Measurements from ENCODE around the gene CUL2. TPM values are rescaled to one million over a fixed set of nuclear protein-coding genes. Genes with fewer than 3 reads are reported as not detected.

CUL2 gene
- total RNA-seq, 1 experiment from 2014 or later = 68.0 TPM

- no peak overlapping the region for H3K4me3 Mint-ChIP-seq (ENCODE audit: unreplicated experiment)
- Histone ChIP-seq H3K4me1 (no peaks in the 10 kb centered on the region), H3K9me3 (no peaks in the 10 kb centered on the region), H3K27me3 (replicated peaks; ENCODE audit: control insufficient read depth, insufficient read depth, low read length) (no peaks in the 10 kb centered on the region), H3K4me3 (ENCODE audit: low read depth, low read length) (no peak overlapping the region), H3K36me3 (ENCODE audit: control insufficient read depth, insufficient read depth, low read length) (no peaks in the 10 kb centered on the region)
- no TSS peak for BruUV-seq (replicated peaks)
- intact Hi-C loops (cut with micrococcal nuclease; ENCODE audit: unreplicated experiment) = no loop called here
- H3K36me3 Mint-ChIP-seq (ENCODE audit: insufficient read depth, unreplicated experiment) = no peaks in the 10 kb centered on the region
- no peaks in the 10 kb centered on the region for H3K27me3 Mint-ChIP-seq (ENCODE audit: insufficient read depth, unreplicated experiment)
- no peaks in the 10 kb centered on the region for H3K9me3 Mint-ChIP-seq (ENCODE audit: unreplicated experiment)
- ChIA-PET POLR2A (no interaction called here), CTCF (interaction anchor here (0.6 to 1.5 kb wide), 2 partner anchors 30 to 111 kb away, joined by 4 to 5 read pairs; no protein-coding TSS in a partner anchor)
- no peak overlapping the region for H3K27ac Mint-ChIP-seq (ENCODE audit: unreplicated experiment)
- no peak for TF ChIP-seq CTCF (IDR thresholded peaks at IDR 0.05; ENCODE audit: insufficient read depth in 1 of 2, low read depth in 1 of 2, low read length in 1 of 2, severe bottlenecking in 1 of 2, unreplicated experiment in 1 of 2)
- DNase-seq = no peak
- H3K4me1 Mint-ChIP-seq (ENCODE audit: low read depth, unreplicated experiment) = no peaks in the 10 kb centered on the region
Measured at GRCh38 chr10:34964166-34964800, 125.9 kb downstream of the CUL2 start.

DNA sequence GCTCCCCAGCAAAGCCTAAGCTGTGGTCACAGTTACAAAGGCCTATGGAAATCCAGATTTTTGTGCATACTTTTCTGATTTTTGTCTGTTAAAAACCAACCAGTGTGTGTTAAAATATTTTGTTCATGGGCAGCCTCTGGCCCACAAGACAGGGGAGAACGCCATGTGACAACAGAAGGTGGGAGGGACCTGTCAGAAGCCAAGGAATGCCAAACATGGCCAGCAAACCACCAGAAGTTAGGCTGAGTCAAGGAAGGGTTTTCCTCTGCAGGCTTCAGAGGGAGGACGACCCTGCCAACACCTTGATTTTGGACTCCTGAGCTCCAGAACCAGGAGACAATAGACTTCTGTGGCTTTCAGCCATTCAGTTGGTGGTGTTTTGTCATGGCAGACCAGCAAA is 127.3 kb downstream of the CUL2 start:
- no peaks in the 10 kb centered on the region for H3K27me3 Mint-ChIP-seq (ENCODE audit: insufficient read depth, unreplicated experiment)
- no peaks in the 10 kb centered on the region for H3K9me3 Mint-ChIP-seq (ENCODE audit: unreplicated experiment)
- ChIA-PET POLR2A (no interaction called here), CTCF (interaction anchor here (0.5 to 1.5 kb wide), 3 partner anchors 27 to 138 kb away, joined by 3 to 5 read pairs (median 5); no protein-coding TSS in a partner anchor)
- no peaks in the 10 kb centered on the region for H3K36me3 Mint-ChIP-seq (ENCODE audit: insufficient read depth, unreplicated experiment)
- H3K27ac Mint-ChIP-seq (ENCODE audit: unreplicated experiment) = no peak overlapping the region
- H3K36me3 ChIP-seq (ENCODE audit: control insufficient read depth, insufficient read depth, low read length) = no peaks in the 10 kb centered on the region
- no peak overlapping the region for H3K4me3 ChIP-seq (ENCODE audit: low read depth, low read length)
- intact Hi-C loops (cut with micrococcal nuclease; ENCODE audit: unreplicated experiment) = no loop called here
- no peaks in the 10 kb centered on the region for H3K4me1 ChIP-seq
- BruUV-seq (replicated peaks) = no TSS peak
- no peaks in the 10 kb centered on the region for H3K9me3 ChIP-seq
- TF ChIP-seq CTCF (IDR thresholded peaks at IDR 0.05; ENCODE audit: insufficient read depth in 1 of 2, low read depth in 1 of 2, low read length in 1 of 2, severe bottlenecking in 1 of 2, unreplicated experiment in 1 of 2) = no peak
- H3K4me1 Mint-ChIP-seq (ENCODE audit: low read depth, unreplicated experiment) = no peaks in the 10 kb centered on the region
- DNase-seq = no peak
- no peaks in the 10 kb centered on the region for H3K27me3 ChIP-seq (replicated peaks; ENCODE audit: control insufficient read depth, insufficient read depth, low read length)
- no peak overlapping the region for H3K4me3 Mint-ChIP-seq (ENCODE audit: unreplicated experiment)

GRCh38 chr10:34960983-34961382 is 129.2 kb downstream of the CUL2 start:
- CTCF ChIA-PET = interaction anchor here (0.6 to 1.3 kb wide), 4 partner anchors 25 to 295 kb away, joined by 3 to 6 read pairs (median 3); no protein-coding TSS in a partner anchor
- no peak overlapping the region for H3K4me3 Mint-ChIP-seq (ENCODE audit: unreplicated experiment)

More at GRCh38 chr10:34960983-34961382, 129.2 kb downstream of the CUL2 start:
- no peak overlapping the region for H3K27ac Mint-ChIP-seq (ENCODE audit: unreplicated experiment)
- no peak for DNase-seq
- Histone ChIP-seq H3K4me1 (no peaks in the 10 kb centered on the region), H3K4me3 (ENCODE audit: low read depth, low read length) (no peak overlapping the region), H3K36me3 (ENCODE audit: control insufficient read depth, insufficient read depth, low read length) (no peaks in the 10 kb centered on the region), H3K9me3 (no peaks in the 10 kb centered on the region), H3K27me3 (replicated peaks; ENCODE audit: control insufficient read depth, insufficient read depth, low read length) (no peaks in the 10 kb centered on the region)
- BruUV-seq (replicated peaks) = no TSS peak
- POLR2A ChIA-PET = no interaction called here
- TF ChIP-seq CTCF (IDR thresholded peaks at IDR 0.05; ENCODE audit: insufficient read depth in 1 of 2, low read depth in 1 of 2, low read length in 1 of 2, severe bottlenecking in 1 of 2, unreplicated experiment in 1 of 2) = peak; percentile 17 to 20
- intact Hi-C loops (cut with micrococcal nuclease; ENCODE audit: unreplicated experiment) = no loop called here
- H3K27me3 Mint-ChIP-seq (ENCODE audit: insufficient read depth, unreplicated experiment) = no peaks in the 10 kb centered on the region
- H3K4me1 Mint-ChIP-seq (ENCODE audit: low read depth, unreplicated experiment) = no peaks in the 10 kb centered on the region
- no peaks in the 10 kb centered on the region for H3K36me3 Mint-ChIP-seq (ENCODE audit: insufficient read depth, unreplicated experiment)
- H3K9me3 Mint-ChIP-seq (ENCODE audit: unreplicated experiment) = no peaks in the 10 kb centered on the region

Measured in Caco-2 (cell line).